OCI-M1 (cell line): ENCODE measurements around the gene FOXI3.
"Not testable (repeated sequence)": the region's sequence is repeated elsewhere in the genome, so short reads cannot be mapped to it uniquely, and the experiment has no call there.

Experiments
- DNase-seq: peaks from one replicate; lab custom pipeline; 2025; lab: John Stamatoyannopoulos, UW

FOXI3 gene

GRCh38 chr2:88442061-88442460 lies 10.4 kb downstream of the FOXI3 start:
- no peak for DNase-seq

GRCh38 chr2:88437010-88437409 lies 15.5 kb downstream of the FOXI3 start:
- DNase-seq, result no peak

- no peak for DNase-seq
These were observed 22.6 kb downstream of the FOXI3 start for GRCh38 chr2:88429929-88430328.

GRCh38 chr2:88423733-88424132 lies 28.8 kb downstream of the FOXI3 start:
- DNase-seq, result no peak

- DNase-seq, result not testable (repeated sequence)
These were observed 33.4 kb downstream of the FOXI3 start for GRCh38 chr2:88419051-88419450.

- no peak for DNase-seq
These were observed 36.4 kb downstream of the FOXI3 start for GRCh38 chr2:88416016-88416663.

- DNase-seq, result not testable (repeated sequence)
These were observed 43.6 kb downstream of the FOXI3 start for GRCh38 chr2:88408870-88409269.

GRCh38 chr2:88400037-88400767 lies 52.3 kb downstream of the FOXI3 start:
- DNase-seq, result no peak

- no peak for DNase-seq
These were observed 54.3 kb downstream of the FOXI3 start for GRCh38 chr2:88398180-88398579.
